ENCODE data around the gene KCNAB1.

The KCNAB1 gene

GRCh38 chr3:156304406-156304805 lies 184.0 kb downstream of the KCNAB1 start:
- no peak overlapping the region for H3K9ac ChIP-seq (ENCODE audit: low read length)
- H3K4me2 ChIP-seq (ENCODE audit: low read length, poor library complexity, severe bottlenecking): no peak overlapping the region
- H4K91ac ChIP-seq (ENCODE audit: low read length): no peak overlapping the region
- no peak overlapping the region for H2BK120ac ChIP-seq (ENCODE audit: low read depth, low read length)
- H3K27me3 ChIP-seq (ENCODE audit: control insufficient read depth in 1 of 2, insufficient read depth in 1 of 2, low read length in 2 of 2): no peaks in the 10 kb centered on the region
- no peak overlapping the region for H3K14ac ChIP-seq (ENCODE audit: low read length in 2 of 2)
- H2BK5ac ChIP-seq (ENCODE audit: low read depth, low read length, poor library complexity, severe bottlenecking): no peak overlapping the region
- no peak overlapping the region for H2BK12ac ChIP-seq (ENCODE audit: low read length in 2 of 2)
- no peak overlapping the region for H3K27ac ChIP-seq (ENCODE audit: low read length, poor library complexity, severe bottlenecking)
- no peaks in the 10 kb centered on the region for H3K36me3 ChIP-seq (ENCODE audit: control insufficient read depth in 1 of 2, insufficient read depth in 2 of 2, low read depth in 1 of 2, low read length in 2 of 2)
- DNase-seq: peak; percentile 5
- no peak overlapping the region for H4K8ac ChIP-seq (ENCODE audit: low read length)
- no peak overlapping the region for H2AK5ac ChIP-seq (ENCODE audit: low read length, severe bottlenecking)
- H3K79me1 ChIP-seq (replicated peaks; ENCODE audit: low read length, poor library complexity, severe bottlenecking): no peaks in the 10 kb centered on the region
- H3K18ac ChIP-seq (ENCODE audit: low read depth in 1 of 2, low read length in 2 of 2): no peak overlapping the region
- H3K4ac ChIP-seq (ENCODE audit: low read depth in 1 of 2, low read length in 2 of 2): no peak overlapping the region
- no peak overlapping the region for H3K4me3 ChIP-seq (ENCODE audit: insufficient read depth in 1 of 2, low read depth in 1 of 2, low read length in 2 of 2)
- 82% methylated on average over 3 of the region's 3 CpGs for WGBS
- H3K4me1 ChIP-seq (ENCODE audit: control insufficient read depth, insufficient read depth, low read depth, low read length): no peaks in the 10 kb centered on the region
- no peak overlapping the region for H2AFZ ChIP-seq (ENCODE audit: low read depth, low read length)
- no peaks in the 10 kb centered on the region for H3K9me3 ChIP-seq (ENCODE audit: control insufficient read depth, low read length)
- no peak overlapping the region for H3K23ac ChIP-seq (ENCODE audit: low read length in 2 of 2)
- no peak overlapping the region for H2BK15ac ChIP-seq (ENCODE audit: low read depth, poor library complexity, severe bottlenecking)

- Histone ChIP-seq H3K4me1 (ENCODE audit: control insufficient read depth, insufficient read depth, low read depth, low read length) (no peaks in the 10 kb centered on the region), H2BK5ac (ENCODE audit: low read depth, low read length, poor library complexity, severe bottlenecking) (no peak overlapping the region), H2BK120ac (ENCODE audit: low read depth, low read length) (no peak overlapping the region), H3K4me3 (ENCODE audit: insufficient read depth in 1 of 2, low read depth in 1 of 2, low read length in 2 of 2) (no peak overlapping the region), H4K91ac (ENCODE audit: low read length) (no peak overlapping the region), H3K23ac (ENCODE audit: low read length in 2 of 2) (no peak overlapping the region), H2AK5ac (ENCODE audit: low read length, severe bottlenecking) (no peak overlapping the region), H3K79me1 (replicated peaks; ENCODE audit: low read length, poor library complexity, severe bottlenecking) (no peaks in the 10 kb centered on the region), H3K14ac (ENCODE audit: low read length in 2 of 2) (no peak overlapping the region), H2BK12ac (ENCODE audit: low read length in 2 of 2) (no peak overlapping the region), H3K27me3 (ENCODE audit: control insufficient read depth in 1 of 2, insufficient read depth in 1 of 2, low read length in 2 of 2) (no peaks in the 10 kb centered on the region), H3K4ac (ENCODE audit: low read depth in 1 of 2, low read length in 2 of 2) (no peak overlapping the region), H3K9ac (ENCODE audit: low read length) (no peak overlapping the region), H4K8ac (ENCODE audit: low read length) (no peak overlapping the region), H3K36me3 (ENCODE audit: control insufficient read depth in 1 of 2, insufficient read depth in 2 of 2, low read depth in 1 of 2, low read length in 2 of 2) (no peaks in the 10 kb centered on the region), H2BK15ac (ENCODE audit: low read depth, poor library complexity, severe bottlenecking) (no peak overlapping the region), H3K4me2 (ENCODE audit: low read length, poor library complexity, severe bottlenecking) (no peak overlapping the region), H3K18ac (ENCODE audit: low read depth in 1 of 2, low read length in 2 of 2) (no peak overlapping the region), H2AFZ (ENCODE audit: low read depth, low read length) (no peak overlapping the region), H3K27ac (ENCODE audit: low read length, poor library complexity, severe bottlenecking) (no peak overlapping the region), H3K9me3 (ENCODE audit: control insufficient read depth, low read length) (no peaks in the 10 kb centered on the region)
- WGBS: 93% methylated on average over 1 of the region's 1 CpG
- no peak for DNase-seq
Observed at GRCh38 chr3:156305672-156306071, 185.3 kb downstream of the KCNAB1 start.

GRCh38 chr3:156307704-156308103 lies 187.3 kb downstream of the KCNAB1 start:
- H3K4me3 ChIP-seq (ENCODE audit: insufficient read depth in 1 of 2, low read depth in 1 of 2, low read length in 2 of 2): no peak overlapping the region
- H3K23ac ChIP-seq (ENCODE audit: low read length in 2 of 2): no peak overlapping the region
- H2BK12ac ChIP-seq (ENCODE audit: low read length in 2 of 2): no peak overlapping the region
- no peaks in the 10 kb centered on the region for H3K4me1 ChIP-seq (ENCODE audit: control insufficient read depth, insufficient read depth, low read depth, low read length)
- 71% methylated on average over 3 of the region's 4 CpGs for WGBS
- no peak overlapping the region for H4K8ac ChIP-seq (ENCODE audit: low read length)
- H2AFZ ChIP-seq (ENCODE audit: low read depth, low read length): no peak overlapping the region
- no peak overlapping the region for H3K4ac ChIP-seq (ENCODE audit: low read depth in 1 of 2, low read length in 2 of 2)
- H2BK15ac ChIP-seq (ENCODE audit: low read depth, poor library complexity, severe bottlenecking): no peak overlapping the region
- no peaks in the 10 kb centered on the region for H3K9me3 ChIP-seq (ENCODE audit: control insufficient read depth, low read length)
- no peak overlapping the region for H2AK5ac ChIP-seq (ENCODE audit: low read length, severe bottlenecking)
- H3K18ac ChIP-seq (ENCODE audit: low read depth in 1 of 2, low read length in 2 of 2): no peak overlapping the region
- H4K91ac ChIP-seq (ENCODE audit: low read length): no peak overlapping the region
- DNase-seq: no peak
- H2BK5ac ChIP-seq (ENCODE audit: low read depth, low read length, poor library complexity, severe bottlenecking): no peak overlapping the region
- no peak overlapping the region for H2BK120ac ChIP-seq (ENCODE audit: low read depth, low read length)
- no peak overlapping the region for H3K4me2 ChIP-seq (ENCODE audit: low read length, poor library complexity, severe bottlenecking)
- H3K14ac ChIP-seq (ENCODE audit: low read length in 2 of 2): no peak overlapping the region
- H3K27me3 ChIP-seq (ENCODE audit: control insufficient read depth in 1 of 2, insufficient read depth in 1 of 2, low read length in 2 of 2): no peaks in the 10 kb centered on the region
- no peaks in the 10 kb centered on the region for H3K36me3 ChIP-seq (ENCODE audit: control insufficient read depth in 1 of 2, insufficient read depth in 2 of 2, low read depth in 1 of 2, low read length in 2 of 2)
- no peak overlapping the region for H3K27ac ChIP-seq (ENCODE audit: low read length, poor library complexity, severe bottlenecking)
- no peaks in the 10 kb centered on the region for H3K79me1 ChIP-seq (replicated peaks; ENCODE audit: low read length, poor library complexity, severe bottlenecking)
- no peak overlapping the region for H3K9ac ChIP-seq (ENCODE audit: low read length)

GRCh38 chr3:156311431-156311830 lies 191.1 kb downstream of the KCNAB1 start:
- no peak overlapping the region for H3K27ac ChIP-seq (ENCODE audit: low read length, poor library complexity, severe bottlenecking)
- H2BK5ac ChIP-seq (ENCODE audit: low read depth, low read length, poor library complexity, severe bottlenecking): no peak overlapping the region
- no peak overlapping the region for H2AK5ac ChIP-seq (ENCODE audit: low read length, severe bottlenecking)
- H3K9ac ChIP-seq (ENCODE audit: low read length): no peak overlapping the region
- no peak overlapping the region for H2BK120ac ChIP-seq (ENCODE audit: low read depth, low read length)
- no peak overlapping the region for H3K18ac ChIP-seq (ENCODE audit: low read depth in 1 of 2, low read length in 2 of 2)
- H4K91ac ChIP-seq (ENCODE audit: low read length): no peak overlapping the region
- no peaks in the 10 kb centered on the region for H3K9me3 ChIP-seq (ENCODE audit: control insufficient read depth, low read length)
- no peak overlapping the region for H2BK12ac ChIP-seq (ENCODE audit: low read length in 2 of 2)
- H3K23ac ChIP-seq (ENCODE audit: low read length in 2 of 2): no peak overlapping the region
- no peak overlapping the region for H3K14ac ChIP-seq (ENCODE audit: low read length in 2 of 2)
- WGBS: 81% methylated on average over 4 of the region's 4 CpGs
- H3K36me3 ChIP-seq (ENCODE audit: control insufficient read depth in 1 of 2, insufficient read depth in 2 of 2, low read depth in 1 of 2, low read length in 2 of 2): no peaks in the 10 kb centered on the region
- peaks cover 0 to 4% of the 10 kb centered on the region in 2 experiments for H3K27me3 ChIP-seq (ENCODE audit: control insufficient read depth in 1 of 2, insufficient read depth in 1 of 2, low read length in 2 of 2)
- H3K4me3 ChIP-seq (ENCODE audit: insufficient read depth in 1 of 2, low read depth in 1 of 2, low read length in 2 of 2): no peak overlapping the region
- no peak overlapping the region for H3K4ac ChIP-seq (ENCODE audit: low read depth in 1 of 2, low read length in 2 of 2)
- no peak overlapping the region for H4K8ac ChIP-seq (ENCODE audit: low read length)
- no peaks in the 10 kb centered on the region for H3K79me1 ChIP-seq (replicated peaks; ENCODE audit: low read length, poor library complexity, severe bottlenecking)
- H3K4me2 ChIP-seq (ENCODE audit: low read length, poor library complexity, severe bottlenecking): no peak overlapping the region
- H2AFZ ChIP-seq (ENCODE audit: low read depth, low read length): no peak overlapping the region
- no peak overlapping the region for H2BK15ac ChIP-seq (ENCODE audit: low read depth, poor library complexity, severe bottlenecking)
- no peaks in the 10 kb centered on the region for H3K4me1 ChIP-seq (ENCODE audit: control insufficient read depth, insufficient read depth, low read depth, low read length)
- DNase-seq: no peak
